Inferior parietal cortex (tissue), 1 donor: ENCODE measurements around the gene PIGC.

Experiments
- DNase-seq: peaks from one replicate; pipeline ENCODE4 v3.0.0-alpha.2; 2016; ENCODE audit errors: extremely low spot score

The PIGC gene

DNA sequence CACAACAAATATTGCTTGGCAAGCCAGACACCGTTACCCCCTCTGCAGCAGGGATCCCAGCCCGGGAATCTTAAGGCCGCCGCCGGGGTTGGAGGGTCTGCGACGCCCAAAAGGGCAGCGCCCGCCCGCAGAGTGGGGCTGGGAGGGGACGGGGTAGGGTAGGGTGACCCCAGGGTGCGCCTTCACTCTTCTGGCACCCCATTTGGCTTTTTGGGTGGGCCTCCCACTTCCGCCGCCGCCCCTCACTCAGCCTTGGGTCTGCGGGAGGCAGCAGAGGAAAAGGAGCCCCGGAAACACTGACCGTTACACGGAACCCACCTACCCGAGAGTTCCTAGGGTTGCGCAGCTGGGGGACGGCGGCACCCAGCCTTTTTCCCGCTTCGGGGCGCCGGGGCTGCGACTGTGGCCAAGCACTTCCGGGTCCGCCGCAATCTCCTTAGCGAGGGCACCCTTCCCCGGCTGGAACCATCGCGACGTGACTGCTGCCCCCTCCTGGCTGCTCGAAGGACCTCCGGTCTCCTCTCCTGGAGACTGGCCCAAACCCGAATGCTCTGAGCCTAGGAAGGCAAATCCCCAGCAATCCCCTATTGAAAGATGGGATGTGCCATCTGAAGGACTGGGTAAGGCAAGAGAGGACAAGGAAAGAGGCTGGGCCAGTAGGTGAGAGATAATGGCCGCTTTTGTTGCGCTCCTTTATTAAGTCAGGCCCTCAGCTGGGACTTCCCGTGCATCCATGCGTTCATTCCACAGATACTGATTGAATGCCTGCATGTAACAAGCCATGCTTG lies at the start of gene PIGC:
Gene PIGC, minus strand, starts transcription at position 404 of the 788 bp plus-strand sequence. CDS start 1,447 bp downstream, outside the sequence.
- DNase-seq: peak; percentile 91

DNA sequence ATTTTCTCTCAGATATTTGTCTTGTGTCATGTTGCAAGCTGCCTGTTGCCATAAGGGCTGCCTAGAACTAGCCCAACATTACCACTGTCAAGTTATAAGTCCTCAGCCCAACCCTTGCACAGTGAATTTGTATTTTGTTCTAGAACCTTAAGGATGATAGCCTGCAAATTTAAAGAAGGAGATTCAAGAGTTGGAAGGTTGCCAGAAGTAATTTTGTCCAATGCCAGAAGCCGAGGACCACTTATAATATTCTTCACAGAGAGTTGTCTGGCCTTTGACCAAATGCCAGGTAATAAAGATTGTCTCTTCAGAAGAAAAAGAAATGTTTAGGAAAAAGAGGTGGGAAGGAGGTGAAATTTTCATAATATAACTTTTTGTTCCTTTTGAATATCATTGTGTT lies 48.6 kb upstream of the PIGC start:
- no peak for DNase-seq

DNA sequence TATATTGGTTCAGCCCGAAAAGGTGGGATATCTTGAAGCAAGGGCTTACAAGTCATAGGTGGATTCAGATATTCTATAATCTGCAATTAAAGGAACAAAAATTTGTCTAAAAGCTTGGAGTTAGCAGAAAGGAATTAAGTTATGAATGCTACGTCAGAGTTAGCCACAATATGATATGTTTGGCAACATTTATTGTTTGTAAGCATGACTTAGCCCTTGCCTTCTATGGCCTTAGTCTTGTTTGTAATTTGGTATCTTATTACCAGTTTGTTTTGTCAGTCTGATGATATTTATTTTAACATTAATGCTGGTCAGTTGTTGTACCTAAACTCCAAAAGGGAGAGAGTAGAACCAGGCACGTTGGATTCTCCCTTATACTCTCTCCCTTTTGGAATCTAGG lies 46.0 kb upstream of the PIGC start:
- no peak for DNase-seq

DNA sequence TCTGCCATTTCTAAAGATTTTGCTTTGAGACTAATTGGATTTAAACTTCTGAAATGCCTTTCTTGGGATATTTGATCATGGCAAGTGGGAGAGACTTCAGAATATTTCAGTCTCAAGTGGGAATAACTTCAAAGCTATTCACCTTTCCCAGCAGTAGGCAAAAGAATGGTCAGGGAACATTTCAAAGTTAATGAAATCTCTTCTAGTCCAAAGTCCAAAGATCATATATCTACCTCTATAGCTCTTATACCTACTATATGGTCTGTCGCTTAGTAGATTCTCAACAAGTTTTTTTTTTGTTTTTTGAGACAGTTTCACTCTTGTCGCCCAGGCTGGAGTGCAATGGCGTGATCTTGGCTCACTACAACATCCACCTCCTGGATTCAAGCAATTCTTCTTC lies 44.5 kb upstream of the PIGC start:
- DNase-seq: no peak

DNA sequence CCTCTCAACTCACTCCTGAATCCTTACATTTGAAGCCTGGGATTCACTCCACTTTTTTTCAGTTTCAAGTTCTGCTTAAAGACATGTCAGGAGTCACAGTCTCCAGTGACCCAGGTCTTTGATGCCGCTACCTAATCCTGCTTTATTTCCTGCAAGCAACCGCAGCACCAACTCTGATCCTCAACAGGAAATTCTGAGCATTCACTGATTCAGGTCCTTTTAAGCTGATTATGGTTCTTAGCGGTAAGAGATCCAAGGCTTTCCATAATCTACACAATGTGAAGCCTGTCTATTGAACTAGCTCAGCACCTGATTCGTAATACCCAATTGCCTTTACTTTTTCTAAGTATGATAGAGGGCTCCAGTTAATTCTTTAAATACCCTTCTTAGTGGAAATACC lies 43.7 kb upstream of the PIGC start:
- no peak for DNase-seq

DNA sequence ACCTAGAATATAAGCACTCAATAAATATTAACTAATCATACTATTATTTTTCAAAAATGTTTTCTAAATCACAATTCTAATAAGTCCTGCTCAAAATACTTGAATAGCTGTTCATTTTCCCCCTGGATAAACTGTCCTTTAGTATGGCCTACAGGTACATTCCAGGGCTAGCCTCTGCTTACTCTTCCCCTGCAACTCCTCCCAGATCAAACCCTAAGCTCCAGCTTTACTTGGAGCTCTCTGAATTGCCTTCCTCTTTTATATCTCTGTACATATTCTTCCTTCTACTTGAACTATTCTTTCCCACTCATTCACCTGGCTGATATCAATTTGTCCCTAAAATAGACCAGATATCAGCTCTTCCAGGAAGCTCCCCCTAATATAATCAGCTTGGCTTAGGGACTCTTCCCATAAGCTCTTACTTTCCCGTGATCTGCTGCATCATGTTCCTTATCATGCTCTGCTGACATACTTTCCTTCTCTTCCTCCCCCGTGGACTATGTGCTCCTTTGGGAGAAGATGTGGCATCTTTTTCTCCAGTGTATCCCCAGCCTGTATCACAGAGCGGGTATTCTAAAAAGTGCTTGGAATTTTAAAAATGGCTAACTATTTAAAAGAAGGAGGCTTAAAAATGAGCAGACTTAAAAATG lies 43.1 kb upstream of the PIGC start:
- DNase-seq: no peak

DNA sequence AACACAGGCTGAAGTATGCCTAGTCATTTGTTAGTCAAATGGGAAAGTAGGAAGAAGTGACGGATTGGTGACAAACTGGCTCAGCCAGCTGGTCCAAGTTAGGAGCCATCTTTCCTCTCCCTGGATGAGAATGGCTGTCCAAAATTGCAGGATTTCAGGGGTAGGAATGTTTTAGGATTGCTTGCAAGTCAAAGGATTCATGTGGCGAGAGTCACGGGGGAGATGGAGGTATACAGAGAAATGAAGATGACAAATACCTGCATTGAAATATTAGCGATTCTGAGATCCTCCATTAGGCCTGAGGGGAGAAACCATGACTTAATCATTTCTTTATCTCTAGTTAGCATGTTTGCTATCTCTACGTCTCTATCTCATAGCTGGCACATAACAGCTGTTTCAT lies 41.8 kb upstream of the PIGC start:
- no peak for DNase-seq

DNA sequence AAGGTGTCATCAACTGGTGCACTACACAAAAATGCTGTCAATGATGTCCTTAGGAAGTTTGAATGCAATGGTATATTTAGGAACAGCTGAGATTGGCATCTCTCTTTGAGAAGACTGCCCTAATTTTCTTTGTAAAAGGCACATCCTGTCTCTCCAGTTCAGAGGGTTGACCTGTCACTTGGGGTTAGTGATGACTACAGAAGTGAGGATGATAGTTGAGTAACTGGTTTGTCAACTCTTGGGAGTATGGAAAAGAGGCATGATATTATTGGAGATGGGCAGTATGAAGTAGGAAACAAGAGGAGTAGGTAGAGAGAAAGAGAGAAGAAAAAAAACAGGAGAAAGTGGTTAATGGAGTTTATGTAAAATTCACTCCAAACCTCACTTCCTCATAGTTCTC lies 40.4 kb upstream of the PIGC start:
- DNase-seq: no peak

DNA sequence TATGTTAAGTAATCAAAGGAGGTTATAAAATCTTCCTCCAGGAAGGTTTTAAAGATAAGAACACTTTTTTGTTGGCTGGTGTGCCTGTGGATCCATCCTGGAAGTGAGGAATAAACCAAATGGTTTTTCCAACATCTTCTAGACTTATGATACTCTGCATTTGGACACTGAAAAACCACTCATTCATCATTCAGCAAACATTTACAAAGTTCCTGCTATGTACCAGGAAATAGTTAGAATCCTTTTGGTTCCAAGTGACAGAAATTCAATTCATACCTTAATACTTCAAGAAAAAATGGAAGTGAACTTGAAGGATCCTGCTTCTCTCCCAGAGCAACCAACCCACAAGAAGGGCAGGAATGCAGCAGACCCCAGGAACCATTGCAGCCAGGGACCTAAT lies 39.6 kb upstream of the PIGC start:
- DNase-seq: no peak

DNA sequence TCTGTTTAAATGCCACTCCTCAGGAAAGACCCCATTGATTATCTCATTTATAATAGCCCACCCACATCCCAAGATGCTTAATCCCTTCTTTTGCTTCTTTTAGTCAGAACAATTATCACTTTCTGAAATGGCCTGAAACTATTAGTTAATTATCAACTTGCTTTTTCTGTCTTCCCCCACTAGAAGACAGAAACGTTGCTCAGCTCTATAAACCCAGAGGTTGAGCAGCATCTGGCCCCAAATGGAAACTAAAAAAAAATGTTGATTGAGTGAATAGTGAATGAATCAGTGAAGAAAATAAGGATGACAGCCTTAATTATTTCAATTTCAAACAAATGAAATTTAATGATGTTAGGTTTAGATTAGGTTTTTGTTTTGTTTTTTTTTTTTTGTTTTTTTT lies 38.2 kb upstream of the PIGC start:
- DNase-seq: no peak

DNA sequence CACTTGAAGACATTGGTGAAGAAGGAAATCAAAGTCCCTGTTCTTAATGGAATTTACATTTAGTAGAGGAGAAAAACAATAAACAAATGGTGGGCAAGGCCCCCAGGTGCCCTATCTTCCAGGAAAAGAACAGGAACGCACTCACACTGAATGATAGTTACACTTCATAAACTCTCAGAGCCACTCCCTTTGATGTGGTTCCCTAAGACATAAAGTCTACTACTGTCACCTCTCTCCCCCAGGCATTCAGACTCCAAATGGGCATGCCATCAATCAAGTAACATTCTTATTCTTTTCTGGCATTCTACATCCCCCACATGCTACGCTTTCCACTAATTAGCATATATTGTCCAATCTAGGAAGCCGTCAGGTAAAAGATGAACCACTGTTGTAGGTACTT lies 36.6 kb upstream of the PIGC start:
- no peak for DNase-seq

DNA sequence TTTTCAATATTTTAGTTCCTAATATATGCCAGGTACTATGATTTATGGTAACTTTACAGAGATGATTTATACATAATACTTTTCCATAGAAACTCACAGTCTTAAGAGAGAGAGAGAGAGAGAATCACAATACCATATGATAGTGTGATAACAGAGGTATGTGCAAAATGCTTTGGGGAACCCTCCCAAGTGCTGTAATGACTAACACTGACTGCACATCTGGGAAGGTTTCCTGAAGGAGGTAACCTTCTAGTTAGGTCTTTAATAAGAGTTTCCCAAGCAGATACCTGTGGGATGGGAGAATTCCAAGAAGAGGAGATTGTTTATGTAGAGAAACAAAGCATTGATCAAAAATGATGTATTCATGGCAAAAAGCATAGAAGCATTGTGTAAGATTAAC lies 34.6 kb upstream of the PIGC start:
- no peak for DNase-seq

DNA sequence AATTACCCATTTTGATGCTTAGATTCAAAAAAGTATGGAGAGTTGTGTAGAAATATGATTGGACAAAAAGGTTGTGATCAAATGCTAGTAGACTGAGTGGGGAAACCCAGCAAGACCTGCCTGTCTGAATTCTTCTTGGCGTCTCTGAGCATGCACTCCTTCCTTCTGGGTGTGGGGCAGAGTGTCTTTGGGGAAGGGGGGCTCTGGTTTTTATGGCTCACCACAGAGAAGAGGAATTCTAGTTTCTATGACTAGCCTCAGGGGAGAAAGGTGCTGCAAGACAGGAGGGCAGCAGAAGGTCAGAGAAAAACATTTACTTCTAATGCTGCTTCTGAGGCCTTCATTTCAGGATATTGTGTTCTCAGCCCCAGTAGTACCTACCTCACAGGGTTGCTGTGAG lies 33.9 kb upstream of the PIGC start:
- DNase-seq: no peak

DNA sequence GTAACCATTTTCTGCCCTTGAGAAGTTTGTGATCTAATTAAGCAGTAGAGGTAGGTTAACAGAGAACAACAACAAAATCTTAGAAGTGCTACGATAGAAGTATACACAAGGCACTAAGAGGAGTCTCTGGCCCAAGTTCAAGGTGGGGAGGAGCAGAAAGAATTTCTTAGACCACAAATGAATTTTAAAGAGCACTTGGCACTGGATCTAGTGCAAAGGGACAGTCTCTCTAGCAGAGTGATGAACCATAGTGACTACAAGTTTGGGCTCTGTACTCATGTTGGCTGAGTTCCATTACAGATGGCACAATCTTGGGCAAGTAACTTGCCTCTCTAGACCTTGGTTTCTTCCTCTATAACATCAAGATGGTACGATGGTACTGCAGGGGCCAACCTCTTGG lies 33.3 kb upstream of the PIGC start:
- DNase-seq: no peak

DNA sequence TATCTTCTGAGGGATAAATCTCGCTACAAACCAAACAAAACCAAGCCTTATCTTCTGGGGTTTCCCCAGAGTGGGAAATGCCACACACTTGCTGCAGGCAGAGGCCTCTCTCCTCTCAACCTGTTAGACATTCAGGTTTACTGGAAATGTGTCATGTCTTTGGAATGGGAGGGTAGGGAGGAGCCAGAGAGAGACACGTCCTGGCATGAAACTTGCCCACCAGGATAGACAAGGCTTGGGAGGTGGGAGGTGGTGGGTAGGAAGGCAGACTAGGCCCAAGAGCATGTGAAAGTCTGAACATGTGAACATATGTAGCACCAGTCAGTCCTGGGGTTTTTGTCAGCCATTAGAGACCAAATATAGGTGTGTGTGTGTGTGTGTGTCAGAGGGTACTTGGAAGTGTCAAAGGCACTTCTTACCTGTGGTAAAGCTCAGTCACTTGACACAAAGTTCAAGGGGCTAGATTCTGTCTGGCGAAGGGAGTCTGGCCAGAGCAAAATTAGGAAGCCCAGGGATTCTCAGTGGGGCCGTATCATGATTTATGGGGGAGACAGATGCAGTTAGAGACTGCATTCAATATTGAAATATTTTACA lies 32.4 kb upstream of the PIGC start:
- DNase-seq: no peak

DNA sequence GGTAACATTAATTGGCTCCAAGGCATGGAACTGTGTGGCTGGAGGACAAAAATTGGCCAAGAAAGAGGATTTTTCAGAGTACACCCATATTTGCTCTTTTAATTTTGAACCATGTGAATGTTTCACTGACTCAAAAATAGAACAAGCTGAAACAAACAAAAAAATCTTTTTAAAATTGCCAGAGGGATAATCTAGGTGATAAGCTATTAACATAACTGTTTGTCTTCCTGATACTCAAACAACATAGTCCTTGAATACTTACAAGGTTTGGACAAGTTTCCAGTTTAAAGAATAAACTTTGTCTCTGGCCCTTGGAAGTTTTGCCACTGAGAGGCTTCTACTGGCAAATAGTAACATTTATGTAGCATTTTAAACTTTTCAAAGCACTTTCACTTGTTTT lies 30.0 kb upstream of the PIGC start:
- no peak for DNase-seq

DNA sequence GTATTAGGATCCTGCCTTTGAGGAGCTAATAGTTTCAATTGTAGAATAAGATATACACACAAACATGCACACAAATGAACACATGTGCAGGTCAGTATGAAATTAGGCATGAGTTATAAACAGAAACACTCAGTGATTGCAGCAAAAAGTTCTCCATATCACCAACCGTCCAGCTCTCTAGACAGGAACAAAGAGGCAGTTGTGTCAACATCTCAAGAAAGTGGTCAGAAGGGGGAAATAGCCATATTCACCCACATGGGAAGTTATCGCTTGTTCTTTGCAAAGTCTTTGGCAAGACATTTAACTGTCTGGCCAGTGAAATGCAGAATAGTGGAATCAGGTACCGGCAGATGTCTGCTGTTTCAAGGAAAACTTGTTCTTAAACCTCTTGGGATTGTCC lies 29.4 kb upstream of the PIGC start:
- no peak for DNase-seq

DNA sequence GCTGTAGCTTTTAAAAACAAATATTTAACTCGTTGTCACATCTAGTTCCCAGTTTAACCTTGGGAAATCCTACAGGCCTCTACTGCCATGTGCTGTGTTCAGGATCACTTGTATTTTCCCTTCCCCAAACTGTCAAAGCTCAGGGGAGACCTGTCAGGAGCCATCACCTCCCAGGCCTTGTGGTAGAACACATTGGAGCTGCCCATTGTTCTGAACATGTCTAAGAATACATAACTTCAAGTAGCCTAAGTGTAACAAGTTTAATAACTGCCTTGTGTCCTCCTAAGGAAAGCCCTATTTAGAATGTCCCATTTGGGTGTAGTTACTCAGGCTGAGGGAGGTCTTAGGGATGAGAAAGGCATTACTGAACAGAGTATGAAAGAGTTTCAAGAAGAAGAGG lies 28.6 kb upstream of the PIGC start:
- DNase-seq: no peak

DNA sequence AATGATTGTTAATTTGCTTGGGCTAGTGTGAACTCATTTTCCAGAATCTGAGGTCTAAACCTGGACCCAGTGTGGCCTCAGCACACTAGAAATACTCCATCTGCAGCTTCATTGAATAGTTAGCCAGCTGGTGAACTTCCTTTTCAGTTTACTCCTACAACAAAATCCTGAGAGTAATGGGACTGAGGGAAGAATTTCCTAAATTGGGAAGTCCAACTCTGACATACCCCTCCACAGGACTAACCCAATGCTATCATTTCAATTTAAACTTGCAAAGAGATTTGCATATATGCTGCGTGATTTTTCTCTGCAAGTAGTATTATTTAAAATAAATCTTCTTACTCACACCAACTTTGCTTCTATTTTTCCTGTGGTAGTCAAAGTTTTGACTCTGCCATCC lies 27.8 kb upstream of the PIGC start:
- no peak for DNase-seq

DNA sequence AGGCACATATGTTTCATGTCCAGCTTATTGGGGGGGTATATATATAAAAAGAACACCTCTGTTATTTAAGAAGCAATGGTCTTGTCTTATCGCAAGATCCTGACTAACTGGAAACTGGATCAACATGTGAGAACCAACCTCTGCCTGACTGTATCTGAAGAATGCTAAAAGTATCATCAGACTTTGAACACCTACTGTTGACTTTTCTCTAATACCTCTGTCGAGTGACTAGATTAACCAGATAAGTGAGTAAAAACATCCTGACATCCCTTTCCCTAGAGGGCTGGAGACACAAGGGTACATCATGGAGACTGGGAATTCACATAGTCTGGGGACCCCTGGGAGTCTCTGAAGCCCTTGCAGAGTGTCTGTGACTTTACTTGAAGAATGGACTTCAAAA lies 26.3 kb upstream of the PIGC start:
- no peak for DNase-seq

DNA sequence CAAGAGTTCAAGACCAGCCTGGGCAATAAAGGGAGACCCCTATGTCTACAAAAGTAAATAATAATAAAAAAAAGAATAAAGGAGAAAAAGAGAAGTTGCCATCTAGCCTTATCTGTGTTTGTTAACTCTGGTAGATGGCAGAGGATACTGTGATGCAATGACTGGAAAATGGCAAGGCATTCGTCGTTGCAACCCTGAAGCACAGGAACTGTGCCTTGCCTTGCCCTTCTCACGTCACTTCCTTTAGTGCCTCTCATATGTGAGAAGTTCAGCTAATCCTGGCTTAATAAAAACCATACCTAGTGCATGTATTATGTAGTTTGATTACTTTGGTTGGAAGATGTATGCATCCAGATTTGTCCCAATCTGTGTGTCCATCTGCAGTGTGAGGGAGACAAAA lies 25.8 kb upstream of the PIGC start:
- no peak for DNase-seq

DNA sequence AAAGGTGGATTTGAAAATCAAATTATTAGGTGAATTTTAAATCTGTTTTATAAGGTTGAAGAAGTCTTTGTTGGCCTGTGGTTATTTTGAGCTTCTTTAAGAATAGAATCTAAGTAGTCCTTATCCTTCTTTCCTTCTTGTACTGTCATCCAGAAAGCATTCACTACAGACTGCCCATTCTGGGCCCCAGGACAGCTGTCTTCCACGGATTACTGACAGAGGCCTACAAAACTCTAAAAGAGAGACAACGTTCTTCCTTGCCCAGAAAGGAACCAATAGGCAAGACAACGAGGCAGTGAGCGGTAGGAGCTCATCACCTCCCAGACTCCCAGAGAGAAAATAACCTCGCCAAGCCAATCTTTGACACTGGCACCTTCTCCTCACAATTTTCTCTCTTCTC lies 24.4 kb upstream of the PIGC start:
- no peak for DNase-seq

DNA sequence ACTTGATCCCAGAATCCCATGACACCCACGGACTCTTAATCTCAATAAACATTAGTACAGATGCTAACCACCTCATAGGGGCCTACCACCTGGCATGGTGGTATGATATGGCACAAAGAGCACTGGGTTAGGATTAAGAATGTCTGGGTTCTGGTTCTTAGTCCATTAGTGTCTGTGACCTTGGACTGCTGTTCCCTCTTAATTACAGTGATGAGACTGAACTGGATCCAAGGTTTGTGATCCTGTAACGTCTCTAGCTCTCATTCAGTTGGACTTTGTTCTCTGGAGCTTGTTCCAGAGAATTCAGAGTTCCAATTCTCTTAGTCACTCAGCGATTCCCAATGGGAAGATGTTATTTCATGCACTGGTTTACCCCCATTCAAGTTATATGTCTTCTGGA lies 23.6 kb upstream of the PIGC start:
- no peak for DNase-seq
